ENCODE data around the gene BNC2.

BNC2 gene

GRCh38 chr9:16718296-16718695 is 152.2 kb downstream of the BNC2 start:
- TF ChIP-seq CTCF (IDR thresholded peaks at IDR 0.05; ENCODE audit: low read depth, low read length): no peak
- no peak overlapping the region for H3K4me3 ChIP-seq (ENCODE audit: low read depth, low read length)

GRCh38 chr9:16716601-16717000 is 153.9 kb downstream of the BNC2 start:
- no peak overlapping the region for H3K4me3 ChIP-seq (ENCODE audit: low read depth, low read length)
- no peak for TF ChIP-seq CTCF (IDR thresholded peaks at IDR 0.05; ENCODE audit: low read depth, low read length)

- TF ChIP-seq CTCF (IDR thresholded peaks at IDR 0.05; ENCODE audit: low read depth, low read length): no peak
- no peak overlapping the region for H3K4me3 ChIP-seq (ENCODE audit: low read depth, low read length)
Measured at GRCh38 chr9:16715404-16715803, 155.1 kb downstream of the BNC2 start.

GRCh38 chr9:16712787-16713186 is 157.7 kb downstream of the BNC2 start:
- no peak for TF ChIP-seq CTCF (IDR thresholded peaks at IDR 0.05; ENCODE audit: low read depth, low read length)
- H3K4me3 ChIP-seq (ENCODE audit: low read depth, low read length): no peak overlapping the region

DNA sequence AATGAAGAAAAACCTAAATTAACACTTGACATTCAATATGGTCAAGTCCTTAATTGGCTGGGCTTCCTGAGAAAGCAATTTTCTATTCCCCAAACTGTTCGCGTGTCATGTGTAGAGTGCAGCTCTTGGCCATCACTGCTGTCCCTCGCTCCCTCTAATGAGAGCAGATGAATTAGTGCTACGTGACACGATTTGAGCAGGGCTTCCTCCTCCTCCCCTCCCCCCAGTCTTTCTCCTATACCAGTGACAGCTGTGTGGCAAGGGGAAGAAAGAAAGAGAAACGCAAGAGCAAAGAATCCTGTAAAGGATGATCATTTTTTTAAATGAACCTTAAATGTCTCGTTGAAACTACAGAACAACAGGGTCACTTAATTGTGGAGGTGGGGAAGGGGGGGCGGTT is 159.6 kb downstream of the BNC2 start:
- no peak overlapping the region for H3K4me3 ChIP-seq (ENCODE audit: low read depth, low read length)
- TF ChIP-seq CTCF (IDR thresholded peaks at IDR 0.05; ENCODE audit: low read depth, low read length): no peak

DNA sequence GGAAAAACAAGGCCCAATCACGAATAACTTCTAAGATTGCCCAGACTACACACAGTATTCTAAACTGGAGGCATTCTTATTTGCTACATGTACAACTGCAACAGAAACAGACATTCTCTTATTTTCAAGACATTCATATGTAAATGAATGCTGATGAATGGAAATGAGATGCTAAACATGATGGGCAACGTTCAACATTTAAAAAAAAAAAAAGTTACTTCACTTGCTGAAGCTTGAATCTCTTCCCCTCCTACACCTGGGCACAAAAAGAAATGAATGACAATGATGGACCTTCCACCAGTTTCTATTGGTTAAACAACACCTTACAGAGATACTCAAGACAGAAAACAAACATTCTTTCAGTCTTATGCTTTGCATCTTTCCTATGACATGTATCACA is 160.5 kb downstream of the BNC2 start:
- TF ChIP-seq CTCF (IDR thresholded peaks at IDR 0.05; ENCODE audit: low read depth, low read length): no peak
- no peak overlapping the region for H3K4me3 ChIP-seq (ENCODE audit: low read depth, low read length)

GRCh38 chr9:16708656-16709435 is 161.6 kb downstream of the BNC2 start:
- TF ChIP-seq CTCF (IDR thresholded peaks at IDR 0.05; ENCODE audit: low read depth, low read length): no peak
- H3K4me3 ChIP-seq (ENCODE audit: low read depth, low read length): no peak overlapping the region
